Caco-2 (cell line): ENCODE data around the gene SLC10A1. TPM values are rescaled to one million over a fixed set of nuclear protein-coding genes. Genes with fewer than 3 reads are reported as not detected.

Experiments
- BruUV-seq: library from RNA; stranded (reverse); fragments of 400-500 nt; replicated peaks from 2 replicates; lab custom pipeline; 2021; lab: Mats Ljungman, UMichigan
- CTCF ChIA-PET: fragments of 300-600 bp; sonication (Branson Sonifier 250); formaldehyde crosslinking; loops from one replicate; lab custom pipeline; 2022; ENCODE audit warnings: antibody characterized with exemption; lab: Charles Lee
- POLR2A ChIA-PET: fragments of 300-600 bp; sonication (Branson Sonifier 250); formaldehyde crosslinking; loops from one replicate; lab custom pipeline; 2022; ENCODE audit warnings: antibody characterized with exemption; lab: Charles Lee
- DNase-seq, 2 experiments: peaks; one replicate each; pipeline versions ENCODE4 v3.0.0 to v3.0.0-alpha.2; 2020 to 2022
- H3K27me3 ChIP-seq: replicated peaks from 2 replicates; pipeline ENCODE4 v1.6.0; 2011; ENCODE audit warnings: low read length; ENCODE audit not compliant: control insufficient read depth, insufficient read depth
- H3K36me3 ChIP-seq: 2 replicates; pipeline ENCODE4 v1.5.1; 2011; ENCODE audit warnings: low read length; ENCODE audit not compliant: control insufficient read depth, insufficient read depth
- H3K4me1 ChIP-seq: fragments of 250-450 bp; sonication (Bioruptor Pico); 2 replicates; pipeline ENCODE4 v1.5.1; 2020; ENCODE audit warnings: mild to moderate bottlenecking
- H3K4me3 ChIP-seq: 2 replicates; pipeline ENCODE4 v1.5.1; 2011; ENCODE audit warnings: low read depth, mild to moderate bottlenecking, control low read depth, low read length
- H3K9me3 ChIP-seq: fragments of 250-450 bp; sonication (Bioruptor Pico); 2 replicates; pipeline ENCODE4 v1.5.1; 2020; ENCODE audit warnings: mild to moderate bottlenecking, moderate library complexity
- H3K27ac Mint-ChIP-seq: one replicate; pipeline ENCODE4 v1.8.0; 2022; ENCODE audit warnings: mixed read lengths; ENCODE audit not compliant: unreplicated experiment
- H3K27me3 Mint-ChIP-seq: one replicate; pipeline ENCODE4 v1.8.0; 2022; ENCODE audit warnings: mixed read lengths; ENCODE audit not compliant: insufficient read depth, unreplicated experiment
- H3K36me3 Mint-ChIP-seq: one replicate; pipeline ENCODE4 v1.8.0; 2022; ENCODE audit warnings: mild to moderate bottlenecking, mixed read lengths; ENCODE audit not compliant: insufficient read depth, unreplicated experiment
- H3K4me1 Mint-ChIP-seq: one replicate; pipeline ENCODE4 v1.8.0; 2022; ENCODE audit warnings: low read depth, mixed read lengths; ENCODE audit not compliant: unreplicated experiment
- H3K4me3 Mint-ChIP-seq: one replicate; pipeline ENCODE4 v1.8.0; 2022; ENCODE audit warnings: mild to moderate bottlenecking, moderate library complexity, mixed read lengths; ENCODE audit not compliant: unreplicated experiment
- H3K9me3 Mint-ChIP-seq: one replicate; pipeline ENCODE4 v1.8.0; 2022; ENCODE audit warnings: mixed read lengths; ENCODE audit not compliant: unreplicated experiment
- intact Hi-C: fragments of 100-400 bp; cut with micrococcal nuclease; formaldehyde crosslinking; loops from one replicate; pipeline ENCODE4 v1.10.0; 2022; ENCODE audit not compliant: unreplicated experiment
- total RNA-seq: library from RNA; stranded (reverse); gene quantifications from 2 replicates; pipeline ENCODE4 v1.2.3, GENCODE V29; 2022
- TF ChIP-seq, protein P1 (sequence below), 2 experiments: fragments of 200-600 bp in 1 of 2; IDR thresholded peaks; 1 replicate in 1 of 2; 2 replicates in 1 of 2; pipeline versions ENCODE4 v1.5.1 to v1.8.0; 2011 to 2022; ENCODE audit warnings: antibody characterized with exemption in 1 of 2, control low read depth in 1 of 2, inconsistent platforms in 1 of 2, low read depth in 1 of 2, low read length in 1 of 2, mild to moderate bottlenecking in 1 of 2, moderate library complexity in 1 of 2; ENCODE audit not compliant: insufficient read depth in 1 of 2, severe bottlenecking in 1 of 2, unreplicated experiment in 1 of 2

SLC10A1 gene
- total RNA-seq, 1 experiment from 2014 or later = 3.8 TPM

DNA sequence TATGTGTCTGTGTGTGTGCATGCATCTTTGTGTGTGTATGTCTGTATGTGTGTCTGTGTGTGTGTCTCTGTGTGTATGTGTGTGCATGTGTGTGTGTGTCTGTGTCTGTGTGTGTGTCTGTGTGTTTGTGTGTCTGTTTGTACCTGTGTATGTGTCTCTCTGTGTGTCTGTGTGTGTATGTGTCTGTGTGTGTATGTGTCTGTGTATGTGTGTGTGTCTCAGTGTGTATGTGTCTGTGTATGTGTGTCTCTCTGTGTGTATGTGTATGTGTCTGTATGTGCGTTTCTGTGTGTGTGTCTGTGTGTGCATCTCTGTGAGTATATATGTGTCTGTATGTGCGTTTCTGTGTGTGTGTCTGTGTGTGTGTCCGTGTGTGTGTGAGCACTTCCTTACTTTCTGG, 42.6 kb upstream of the SLC10A1 start:
- TF ChIP-seq, protein P1, sequence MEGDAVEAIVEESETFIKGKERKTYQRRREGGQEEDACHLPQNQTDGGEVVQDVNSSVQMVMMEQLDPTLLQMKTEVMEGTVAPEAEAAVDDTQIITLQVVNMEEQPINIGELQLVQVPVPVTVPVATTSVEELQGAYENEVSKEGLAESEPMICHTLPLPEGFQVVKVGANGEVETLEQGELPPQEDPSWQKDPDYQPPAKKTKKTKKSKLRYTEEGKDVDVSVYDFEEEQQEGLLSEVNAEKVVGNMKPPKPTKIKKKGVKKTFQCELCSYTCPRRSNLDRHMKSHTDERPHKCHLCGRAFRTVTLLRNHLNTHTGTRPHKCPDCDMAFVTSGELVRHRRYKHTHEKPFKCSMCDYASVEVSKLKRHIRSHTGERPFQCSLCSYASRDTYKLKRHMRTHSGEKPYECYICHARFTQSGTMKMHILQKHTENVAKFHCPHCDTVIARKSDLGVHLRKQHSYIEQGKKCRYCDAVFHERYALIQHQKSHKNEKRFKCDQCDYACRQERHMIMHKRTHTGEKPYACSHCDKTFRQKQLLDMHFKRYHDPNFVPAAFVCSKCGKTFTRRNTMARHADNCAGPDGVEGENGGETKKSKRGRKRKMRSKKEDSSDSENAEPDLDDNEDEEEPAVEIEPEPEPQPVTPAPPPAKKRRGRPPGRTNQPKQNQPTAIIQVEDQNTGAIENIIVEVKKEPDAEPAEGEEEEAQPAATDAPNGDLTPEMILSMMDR (IDR thresholded peaks at IDR 0.05; ENCODE audit: insufficient read depth in 1 of 2, low read depth in 1 of 2, low read length in 1 of 2, severe bottlenecking in 1 of 2, unreplicated experiment in 1 of 2) = no peak
- BruUV-seq = no TSS peak
- Histone ChIP-seq H3K27me3 (no peaks in the 10 kb centered on the region), H3K9me3 (no peaks in the 10 kb centered on the region), H3K4me3 (no peak overlapping the region), H3K36me3 (no peaks in the 10 kb centered on the region), H3K4me1 (no peaks in the 10 kb centered on the region)
- CTCF ChIA-PET = no interaction called here
- Mint-ChIP-seq H3K4me3 (no peak overlapping the region), H3K9me3 (no peaks in the 10 kb centered on the region), H3K4me1 (no peaks in the 10 kb centered on the region), H3K36me3 (no peaks in the 10 kb centered on the region), H3K27me3 (no peaks in the 10 kb centered on the region), H3K27ac (no peak overlapping the region)
- no peak for DNase-seq
- intact Hi-C loops = no loop called here
- POLR2A ChIA-PET = no interaction called here

GRCh38 chr14:69838881-69839416, 41.9 kb upstream of the SLC10A1 start:
- Mint-ChIP-seq H3K4me1 (no peaks in the 10 kb centered on the region), H3K4me3 (no peak overlapping the region), H3K36me3 (no peaks in the 10 kb centered on the region), H3K27ac (no peak overlapping the region), H3K27me3 (no peaks in the 10 kb centered on the region), H3K9me3 (no peaks in the 10 kb centered on the region)
- intact Hi-C loops = no loop called here
- Histone ChIP-seq H3K27me3 (no peaks in the 10 kb centered on the region), H3K4me3 (no peak overlapping the region), H3K4me1 (no peaks in the 10 kb centered on the region), H3K36me3 (no peaks in the 10 kb centered on the region), H3K9me3 (no peaks in the 10 kb centered on the region)
- ChIA-PET POLR2A (no interaction called here), CTCF (no interaction called here)
- TF ChIP-seq, protein P1 (IDR thresholded peaks at IDR 0.05; ENCODE audit: insufficient read depth in 1 of 2, low read depth in 1 of 2, low read length in 1 of 2, severe bottlenecking in 1 of 2, unreplicated experiment in 1 of 2) = no peak
- no TSS peak for BruUV-seq
- no peak for DNase-seq

DNA sequence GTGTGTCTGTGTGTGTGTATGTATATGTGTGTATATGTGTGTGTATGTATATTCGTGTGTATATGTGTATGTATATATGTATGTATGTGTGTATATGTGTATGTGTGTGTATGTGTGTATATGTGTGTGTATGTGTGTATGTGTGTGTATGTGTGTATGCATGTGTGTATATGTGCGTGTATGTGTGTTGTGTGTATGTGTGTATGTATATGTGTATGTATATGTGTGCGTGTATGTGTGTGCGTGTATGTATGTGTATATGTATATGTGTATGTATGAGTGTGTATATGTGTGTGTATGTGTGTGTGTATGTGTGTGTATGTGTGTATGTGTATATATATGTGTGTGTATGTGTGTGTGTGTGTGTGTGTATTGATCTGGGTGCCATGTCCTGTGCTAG, 31.8 kb upstream of the SLC10A1 start:
- Mint-ChIP-seq H3K27me3 (no peaks in the 10 kb centered on the region), H3K4me1 (no peaks in the 10 kb centered on the region), H3K9me3 (no peaks in the 10 kb centered on the region), H3K4me3 (no peak overlapping the region), H3K36me3 (no peaks in the 10 kb centered on the region), H3K27ac (no peak overlapping the region)
- Histone ChIP-seq H3K9me3 (no peaks in the 10 kb centered on the region), H3K27me3 (no peaks in the 10 kb centered on the region), H3K4me3 (no peak overlapping the region), H3K36me3 (no peaks in the 10 kb centered on the region), H3K4me1 (no peaks in the 10 kb centered on the region)
- ChIA-PET POLR2A (no interaction called here), CTCF (no interaction called here)
- BruUV-seq = no TSS peak
- intact Hi-C loops = no loop called here
- DNase-seq = no peak
- TF ChIP-seq, protein P1 (IDR thresholded peaks at IDR 0.05; ENCODE audit: insufficient read depth in 1 of 2, low read depth in 1 of 2, low read length in 1 of 2, severe bottlenecking in 1 of 2, unreplicated experiment in 1 of 2) = no peak
